ENCODE results near the gene MACROD1. TPM values are rescaled to one million over a fixed set of nuclear protein-coding genes. Genes with fewer than 3 reads are reported as not detected.

Gene MACROD1
- total RNA-seq, 1 donor, result 17.7 TPM

DNA sequence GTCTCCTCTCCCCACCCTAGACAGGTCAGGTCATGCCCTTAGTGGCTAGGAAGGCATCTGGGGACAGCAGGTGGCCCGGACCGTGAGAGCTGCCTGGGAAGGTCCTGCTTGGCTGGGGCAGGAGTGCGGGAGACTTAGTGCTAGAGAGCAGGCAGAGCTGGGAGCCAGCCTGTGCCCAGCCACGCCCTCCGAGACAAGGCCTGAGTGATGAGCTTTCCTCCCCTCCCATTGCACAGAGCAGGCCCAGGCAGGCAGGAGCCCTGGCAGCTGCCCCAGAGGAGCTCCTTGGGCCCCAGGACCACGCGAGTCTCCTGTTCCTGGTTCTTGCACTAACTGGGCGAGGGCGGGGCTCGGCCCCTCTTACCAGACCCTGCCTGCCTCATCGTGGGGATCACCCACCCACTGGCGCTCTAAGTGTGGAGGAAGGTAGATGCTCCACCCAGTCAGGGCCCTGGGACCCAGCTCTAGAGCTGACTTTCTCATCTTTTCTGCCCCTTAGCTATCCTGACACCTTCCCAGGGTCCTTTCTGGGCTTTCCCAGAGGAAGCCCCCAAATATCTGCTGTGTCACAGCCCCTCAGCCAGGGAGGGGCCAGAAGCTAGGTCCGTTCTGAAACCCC lies 44.9 kb downstream of the MACROD1 start:
- TF ChIP-seq, protein P1, sequence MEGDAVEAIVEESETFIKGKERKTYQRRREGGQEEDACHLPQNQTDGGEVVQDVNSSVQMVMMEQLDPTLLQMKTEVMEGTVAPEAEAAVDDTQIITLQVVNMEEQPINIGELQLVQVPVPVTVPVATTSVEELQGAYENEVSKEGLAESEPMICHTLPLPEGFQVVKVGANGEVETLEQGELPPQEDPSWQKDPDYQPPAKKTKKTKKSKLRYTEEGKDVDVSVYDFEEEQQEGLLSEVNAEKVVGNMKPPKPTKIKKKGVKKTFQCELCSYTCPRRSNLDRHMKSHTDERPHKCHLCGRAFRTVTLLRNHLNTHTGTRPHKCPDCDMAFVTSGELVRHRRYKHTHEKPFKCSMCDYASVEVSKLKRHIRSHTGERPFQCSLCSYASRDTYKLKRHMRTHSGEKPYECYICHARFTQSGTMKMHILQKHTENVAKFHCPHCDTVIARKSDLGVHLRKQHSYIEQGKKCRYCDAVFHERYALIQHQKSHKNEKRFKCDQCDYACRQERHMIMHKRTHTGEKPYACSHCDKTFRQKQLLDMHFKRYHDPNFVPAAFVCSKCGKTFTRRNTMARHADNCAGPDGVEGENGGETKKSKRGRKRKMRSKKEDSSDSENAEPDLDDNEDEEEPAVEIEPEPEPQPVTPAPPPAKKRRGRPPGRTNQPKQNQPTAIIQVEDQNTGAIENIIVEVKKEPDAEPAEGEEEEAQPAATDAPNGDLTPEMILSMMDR (IDR thresholded peaks at IDR 0.05; ENCODE audit: extremely low read depth, low read depth, low read length), result no peak
- no peaks in the 10 kb centered on the region for H3K36me3 ChIP-seq (ENCODE audit: insufficient read depth, low read length)
- H3K79me2 ChIP-seq (ENCODE audit: insufficient read depth, low read length), result no peaks in the 10 kb centered on the region
- peak overlapping the region; percentile 22 for H3K4me3 ChIP-seq (ENCODE audit: insufficient read depth, low read length)
- H3K27me3 ChIP-seq (ENCODE audit: insufficient read depth, low read length), result no peaks in the 10 kb centered on the region
- H3K27ac ChIP-seq (ENCODE audit: low read depth, low read length), result peak overlapping the region; percentile 89
- H2AFZ ChIP-seq (ENCODE audit: low read length), result peak overlapping the region; percentile 72
- peaks cover 22% of the 10 kb centered on the region for H3K4me1 ChIP-seq (ENCODE audit: insufficient read depth, low read length)
- peak overlapping the region; percentile 27 for H3K4me2 ChIP-seq (ENCODE audit: insufficient read depth, low read length)
- peak; percentile 96 for DNase-seq (ENCODE audit: insufficient read length, low spot score, missing footprints)
- H4K20me1 ChIP-seq (ENCODE audit: insufficient read depth, low read length), result no peaks in the 10 kb centered on the region
- no peaks in the 10 kb centered on the region for H3K9me3 ChIP-seq (ENCODE audit: low read depth, low read length)

DNA sequence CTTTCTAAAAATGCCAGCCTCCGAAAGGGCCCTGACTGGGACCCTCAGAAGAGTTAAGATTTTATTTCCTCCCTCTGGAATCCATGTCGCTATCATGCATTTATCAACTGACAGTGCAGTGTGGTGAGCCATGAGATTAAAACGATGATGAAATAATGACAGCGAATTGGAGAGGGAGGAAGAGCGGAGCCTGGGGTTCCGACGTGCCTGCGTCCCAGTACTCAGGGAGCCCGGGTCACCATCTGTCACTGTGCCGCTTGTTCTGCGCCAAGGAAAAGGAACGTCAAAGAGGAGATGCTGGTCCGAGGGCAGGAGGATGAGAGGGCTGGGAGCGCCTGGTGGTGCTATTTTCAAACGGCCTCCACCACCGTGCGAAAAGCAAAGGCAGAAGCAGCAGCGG lies 46.2 kb downstream of the MACROD1 start:
- Histone ChIP-seq H2AFZ (ENCODE audit: low read length) (no peak overlapping the region), H3K9me3 (ENCODE audit: low read depth, low read length) (no peaks in the 10 kb centered on the region), H3K4me3 (ENCODE audit: insufficient read depth, low read length) (no peak overlapping the region), H4K20me1 (ENCODE audit: insufficient read depth, low read length) (no peaks in the 10 kb centered on the region), H3K4me1 (ENCODE audit: insufficient read depth, low read length) (peaks cover 22% of the 10 kb centered on the region), H3K4me2 (ENCODE audit: insufficient read depth, low read length) (no peak overlapping the region), H3K79me2 (ENCODE audit: insufficient read depth, low read length) (no peaks in the 10 kb centered on the region), H3K27me3 (ENCODE audit: insufficient read depth, low read length) (no peaks in the 10 kb centered on the region), H3K27ac (ENCODE audit: low read depth, low read length) (no peak overlapping the region), H3K36me3 (ENCODE audit: insufficient read depth, low read length) (no peaks in the 10 kb centered on the region)
- TF ChIP-seq, protein P1 (IDR thresholded peaks at IDR 0.05; ENCODE audit: extremely low read depth, low read depth, low read length), result no peak
- no peak for DNase-seq (ENCODE audit: insufficient read length, low spot score, missing footprints)

DNA sequence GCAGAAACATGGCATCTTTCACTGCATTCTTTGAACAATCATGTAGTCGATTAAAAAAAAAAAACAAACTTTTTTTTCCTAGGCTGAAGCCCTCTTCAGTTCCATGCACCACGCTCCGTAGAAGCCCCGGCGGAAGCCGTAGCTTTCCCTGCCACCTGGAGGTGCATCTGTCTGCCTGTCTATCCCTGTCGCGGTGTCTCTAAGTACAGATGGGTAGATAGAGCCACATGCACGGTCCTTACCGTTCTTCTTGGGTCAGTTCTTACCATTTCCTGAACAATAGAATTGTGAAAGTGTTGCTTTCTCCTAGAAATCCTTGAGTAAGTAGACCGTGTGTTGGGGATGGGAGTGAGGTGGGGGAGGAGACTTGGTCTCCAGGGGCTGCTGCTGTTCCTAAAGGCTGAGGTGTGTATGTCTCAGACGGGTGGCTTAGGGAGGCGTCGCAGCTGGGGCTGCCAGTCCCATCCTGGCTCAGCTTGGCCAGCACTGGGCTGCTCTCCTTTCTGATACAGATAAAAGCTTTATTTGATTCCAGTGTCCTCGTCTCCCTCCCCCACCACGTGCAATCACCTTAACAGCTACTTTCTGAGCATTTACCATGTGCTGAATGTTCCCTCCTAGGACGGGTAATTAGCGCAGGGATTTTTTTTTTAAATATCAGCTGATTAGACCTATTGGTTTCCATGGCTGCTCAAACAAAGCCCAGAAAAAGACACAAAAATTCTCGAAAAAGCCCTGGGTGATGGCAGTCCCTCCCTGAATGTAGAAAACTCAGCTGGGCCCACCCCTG lies 46.8 kb downstream of the MACROD1 start:
- H3K36me3 ChIP-seq (ENCODE audit: insufficient read depth, low read length), result no peaks in the 10 kb centered on the region
- H2AFZ ChIP-seq (ENCODE audit: low read length), result no peak overlapping the region
- no peak overlapping the region for H3K27ac ChIP-seq (ENCODE audit: low read depth, low read length)
- H3K27me3 ChIP-seq (ENCODE audit: insufficient read depth, low read length), result no peaks in the 10 kb centered on the region
- no peaks in the 10 kb centered on the region for H3K79me2 ChIP-seq (ENCODE audit: insufficient read depth, low read length)
- H3K4me3 ChIP-seq (ENCODE audit: insufficient read depth, low read length), result no peak overlapping the region
- DNase-seq (ENCODE audit: insufficient read length, low spot score, missing footprints), result no peak
- H3K4me2 ChIP-seq (ENCODE audit: insufficient read depth, low read length), result no peak overlapping the region
- peaks cover 22% of the 10 kb centered on the region for H3K4me1 ChIP-seq (ENCODE audit: insufficient read depth, low read length)
- no peaks in the 10 kb centered on the region for H3K9me3 ChIP-seq (ENCODE audit: low read depth, low read length)
- TF ChIP-seq, protein P1 (IDR thresholded peaks at IDR 0.05; ENCODE audit: extremely low read depth, low read depth, low read length), result no peak
- no peaks in the 10 kb centered on the region for H4K20me1 ChIP-seq (ENCODE audit: insufficient read depth, low read length)

DNA sequence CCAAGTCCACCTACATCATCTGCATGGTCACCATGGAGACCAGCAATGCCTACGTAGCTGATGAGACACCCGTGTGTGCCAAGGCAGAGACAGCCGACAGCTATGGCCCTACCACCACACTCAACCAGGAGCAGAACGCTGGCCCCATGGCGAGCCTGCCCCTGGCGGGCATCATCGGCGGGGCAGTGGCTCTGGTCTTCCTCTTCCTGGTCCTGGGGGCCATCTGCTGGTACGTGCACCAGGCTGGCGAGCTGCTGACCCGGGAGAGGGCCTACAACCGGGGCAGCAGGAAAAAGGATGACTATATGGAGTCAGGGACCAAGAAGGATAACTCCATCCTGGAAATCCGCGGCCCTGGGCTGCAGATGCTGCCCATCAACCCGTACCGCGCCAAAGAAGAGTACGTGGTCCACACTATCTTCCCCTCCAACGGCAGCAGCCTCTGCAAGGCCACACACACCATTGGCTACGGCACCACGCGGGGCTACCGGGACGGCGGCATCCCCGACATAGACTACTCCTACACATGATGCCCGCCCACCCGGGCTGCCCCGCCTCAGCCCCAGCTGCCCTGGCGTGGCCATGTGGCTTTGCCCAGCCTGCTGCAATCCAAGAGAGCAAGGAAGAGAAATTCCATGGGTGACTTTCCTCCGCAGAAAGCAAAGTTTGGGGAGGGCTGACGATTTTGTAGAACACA lies 48.0 kb downstream of the MACROD1 start:
- no peak for DNase-seq (ENCODE audit: insufficient read length, low spot score, missing footprints)
- Histone ChIP-seq H4K20me1 (ENCODE audit: insufficient read depth, low read length) (peaks cover 5% of the 10 kb centered on the region), H3K4me3 (ENCODE audit: insufficient read depth, low read length) (no peak overlapping the region), H2AFZ (ENCODE audit: low read length) (no peak overlapping the region), H3K36me3 (ENCODE audit: insufficient read depth, low read length) (no peaks in the 10 kb centered on the region), H3K27me3 (ENCODE audit: insufficient read depth, low read length) (no peaks in the 10 kb centered on the region), H3K9me3 (ENCODE audit: low read depth, low read length) (no peaks in the 10 kb centered on the region), H3K4me1 (ENCODE audit: insufficient read depth, low read length) (peaks cover 22% of the 10 kb centered on the region), H3K27ac (ENCODE audit: low read depth, low read length) (no peak overlapping the region), H3K79me2 (ENCODE audit: insufficient read depth, low read length) (no peaks in the 10 kb centered on the region), H3K4me2 (ENCODE audit: insufficient read depth, low read length) (no peak overlapping the region)
- TF ChIP-seq, protein P1 (IDR thresholded peaks at IDR 0.05; ENCODE audit: extremely low read depth, low read depth, low read length), result no peak
